Head of caudate nucleus (tissue), 42 donors: Measurements from ENCODE around the gene CANX.
"Not testable (repeated sequence)": the region's sequence is repeated elsewhere in the genome, so short reads cannot be mapped to it uniquely, and the experiment has no call there.

Source experiments
- DNase-seq, 42 donors: peaks; one replicate each; pipeline versions ENCODE4 v3.0.0 to v3.0.0-alpha.2; 2020 to 2021; ENCODE audit warnings: mixed read lengths in 7 of 42
- intact Hi-C: fragments of 100-400 bp; cut with DNase I; formaldehyde crosslinking; loops from one replicate; pipeline ENCODE4 v1.15.0; 2022

Gene CANX

GRCh38 chr5:179697108-179697507, 1.7 kb upstream of the CANX start:
- DNase-seq = no peak
- intact Hi-C loops = no loop called here

GRCh38 chr5:179697543-179697942, 1.2 kb upstream of the CANX start:
- DNase-seq, intact Hi-C loops: not testable (repeated sequence)

GRCh38 chr5:179697993-179698934, 503 bp upstream of the CANX start:
- DNase-seq = peak; percentile 97 to 100 (median 99)
- intact Hi-C loops = loop anchor here (2.0 kb wide), 2 partner anchors 19 to 35 kb away; partner anchors contain the start of gene MAML1

- intact Hi-C loops = loop anchor here (2.0 kb wide), 2 partner anchors 21 to 33 kb away; partner anchors contain the start of gene MAML1
- DNase-seq = peak in 2 of 42 donors; percentile 12 to 23
Measured at GRCh38 chr5:179699616-179700237, 960 bp downstream of the CANX start.

- peak in 6 of 42 donors; percentile 8 to 41 (median 22) for DNase-seq
- intact Hi-C loops = no loop called here
Measured at GRCh38 chr5:179700401-179700918, 1.7 kb downstream of the CANX start.

- no peak for DNase-seq
- intact Hi-C loops = no loop called here
Measured at GRCh38 chr5:179716286-179716685, 17.5 kb downstream of the CANX start.

GRCh38 chr5:179720222-179720621, 21.5 kb downstream of the CANX start:
- intact Hi-C loops = no loop called here

GRCh38 chr5:179724163-179724562, 25.4 kb downstream of the CANX start:
- no peak for DNase-seq
- intact Hi-C loops = no loop called here

More at GRCh38 chr5:179720222-179720621, 21.5 kb downstream of the CANX start:
- peak in 2 of 42 donors; percentile 3 to 12 for DNase-seq

- DNase-seq = no peak
- intact Hi-C loops = no loop called here
Measured at GRCh38 chr5:179727106-179727505, 28.3 kb downstream of the CANX start.

GRCh38 chr5:179729303-179729702, 30.5 kb downstream of the CANX start:
- peak in 1 of 42 donors; percentile 23 for DNase-seq
- intact Hi-C loops = no loop called here

- DNase-seq = no peak
- intact Hi-C loops = no loop called here
Measured at GRCh38 chr5:179729727-179730126, 31.0 kb downstream of the CANX start.

GRCh38 chr5:179730356-179730755, 31.6 kb downstream of the CANX start:
- peak in 2 of 42 donors; percentile 26 to 42 for DNase-seq
- intact Hi-C loops = no loop called here

GRCh38 chr5:179730852-179731251, 32.1 kb downstream of the CANX start:
- no peak for DNase-seq
- intact Hi-C loops = no loop called here

- intact Hi-C loops = loop anchor here (2.0 kb wide), 1 partner anchor 33 kb away; the partner anchor contains the start of gene CANX
- peak in 15 of 42 donors; percentile 3 to 43 (median 18) for DNase-seq
Measured at GRCh38 chr5:179731791-179732411, 33.1 kb downstream of the CANX start.

- peak; percentile 99 to 100 (median 100) for DNase-seq
- intact Hi-C loops = loop anchor here (2.0 kb wide), 1 partner anchor 34 kb away; the partner anchor contains the start of gene CANX
Measured at GRCh38 chr5:179732412-179732917, 33.7 kb downstream of the CANX start, which contains the start of gene MAML1. Gene MAML1, plus strand, starts transcription at chr5:179732822. Its CDS starts 291 bp downstream, at chr5:179733113.

GRCh38 chr5:179732918-179733771, 34.4 kb downstream of the CANX start:
- intact Hi-C loops = loop anchor here (2.0 kb wide), 1 partner anchor 34 kb away; the partner anchor contains the start of gene CANX
- peak; percentile 13 to 73 (median 52) for DNase-seq

- DNase-seq = no peak
- intact Hi-C loops = loop anchor here (2.0 kb wide), 1 partner anchor 35 kb away; the partner anchor contains the start of gene CANX
Measured at GRCh38 chr5:179733772-179734126, 35.0 kb downstream of the CANX start.
